Neural crest cell (in vitro differentiated cells): Measurements from ENCODE around the gene MAGOHB. TPM values are rescaled to one million over a fixed set of nuclear protein-coding genes. Genes with fewer than 3 reads are reported as not detected.
A peak's percentile ranks its signal among the peaks of the same experiment; 100 is the strongest.

Experiments
- DNase-seq: peaks from one replicate; pipeline ENCODE4 v3.0.0; 2021; ENCODE audit warnings: low read depth, mixed read lengths, low spot score
- H3K27ac Mint-ChIP-seq: one replicate; pipeline ENCODE4 v1.8.0; 2021; ENCODE audit warnings: mild to moderate bottlenecking, mixed read lengths; ENCODE audit not compliant: unreplicated experiment
- H3K27me3 Mint-ChIP-seq: 2 replicates; pipeline ENCODE4 v1.8.0; 2021; ENCODE audit warnings: low read depth, mild to moderate bottlenecking, mixed read lengths
- H3K36me3 Mint-ChIP-seq: 2 replicates; pipeline ENCODE4 v1.8.0; 2021; ENCODE audit warnings: low read depth, mild to moderate bottlenecking, mixed read lengths
- H3K4me1 Mint-ChIP-seq: 2 replicates; pipeline ENCODE4 v1.8.0; 2021; ENCODE audit warnings: mixed read lengths
- H3K4me3 Mint-ChIP-seq: one replicate; pipeline ENCODE4 v1.8.0; 2021; ENCODE audit warnings: mild to moderate bottlenecking, mixed read lengths
- H3K9me3 Mint-ChIP-seq: 2 replicates; pipeline ENCODE4 v1.8.0; 2021; ENCODE audit warnings: mixed read lengths
- CTCF ChIP-seq: fragments of 200-600 bp; sonication (generic); conservative IDR thresholded peaks from 2 replicates; pipeline ENCODE4 v1.5.0; 2021; ENCODE audit warnings: antibody characterized with exemption, mild to moderate bottlenecking
- total RNA-seq: library from RNA; stranded (reverse); gene quantifications from 2 replicates; pipeline ENCODE4 v1.2.1, GENCODE V29; 2021

The MAGOHB gene
- total RNA-seq, 1 donor from 2014 or later = 56.5 TPM

DNA sequence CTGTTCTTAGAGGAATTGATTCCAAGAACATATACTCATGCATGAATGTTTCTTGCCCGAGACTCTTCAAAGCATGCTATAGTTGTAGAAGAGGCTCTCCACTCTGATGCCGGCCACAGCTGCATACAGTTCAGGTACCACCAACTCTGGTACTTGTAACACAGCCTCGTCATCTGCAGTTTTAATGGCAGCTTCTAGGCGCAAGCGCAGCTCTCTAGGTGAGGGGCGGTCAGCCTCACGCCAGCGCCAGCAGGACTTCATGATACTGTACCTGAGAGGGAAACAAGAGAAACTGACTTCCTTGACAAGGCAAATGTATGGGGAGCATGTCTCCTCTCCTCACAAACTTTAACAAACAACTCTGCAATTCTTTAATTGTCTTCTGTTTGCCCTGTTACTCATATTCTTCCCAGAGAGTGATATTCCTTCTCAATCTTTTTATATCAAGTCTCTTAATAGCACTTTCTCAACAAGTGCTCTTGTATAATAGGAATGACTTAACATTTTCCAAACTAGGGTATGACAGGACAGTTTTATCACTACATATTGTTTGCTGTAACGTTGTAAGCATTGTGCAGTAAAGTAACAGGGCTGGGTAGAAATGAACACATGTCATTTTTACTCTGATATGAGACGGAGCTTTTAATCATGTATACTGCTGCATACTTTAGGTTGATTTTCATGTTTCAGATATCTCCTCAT lies 6.8 kb upstream of the MAGOHB start:
- H3K36me3 Mint-ChIP-seq = no peaks in the 10 kb centered on the region
- H3K4me3 Mint-ChIP-seq = no peak overlapping the region
- no peak for TF ChIP-seq CTCF
- H3K9me3 Mint-ChIP-seq = no peaks in the 10 kb centered on the region
- DNase-seq = no peak
- no peaks in the 10 kb centered on the region for H3K4me1 Mint-ChIP-seq
- no peak overlapping the region for H3K27ac Mint-ChIP-seq
- H3K27me3 Mint-ChIP-seq = peaks cover 67% of the 10 kb centered on the region

GRCh38 chr12:10618338-10618987 lies 5.1 kb upstream of the MAGOHB start:
- no peak overlapping the region for H3K27ac Mint-ChIP-seq
- peaks cover 65% of the 10 kb centered on the region for H3K27me3 Mint-ChIP-seq
- H3K9me3 Mint-ChIP-seq = no peaks in the 10 kb centered on the region
- peaks cover 7% of the 10 kb centered on the region for H3K4me1 Mint-ChIP-seq
- peak overlapping the region; percentile 35 for H3K4me3 Mint-ChIP-seq
- no peak for TF ChIP-seq CTCF
- H3K36me3 Mint-ChIP-seq = no peaks in the 10 kb centered on the region
- no peak for DNase-seq

DNA sequence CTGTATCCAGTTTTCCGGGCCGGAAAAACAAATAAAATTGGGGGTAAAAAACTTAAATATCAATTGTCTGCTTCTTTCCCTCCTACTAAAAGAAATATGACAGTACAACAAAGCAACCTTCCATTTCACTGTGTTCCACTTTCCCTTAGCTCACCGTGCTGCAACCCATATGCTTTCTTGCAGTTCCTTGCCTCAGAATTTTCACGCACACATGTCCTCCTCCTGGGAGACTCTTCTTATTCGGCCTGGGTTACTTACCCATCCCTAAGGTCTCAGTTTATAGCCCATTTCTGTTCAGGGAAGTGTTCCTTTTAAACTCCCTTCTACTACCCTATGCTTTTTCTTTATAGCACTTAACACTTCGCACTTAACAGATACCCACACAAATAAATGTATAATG lies 4.5 kb upstream of the MAGOHB start:
- H3K4me3 Mint-ChIP-seq = peak overlapping the region; percentile 35
- H3K27me3 Mint-ChIP-seq = peaks cover 66% of the 10 kb centered on the region
- H3K9me3 Mint-ChIP-seq = no peaks in the 10 kb centered on the region
- TF ChIP-seq CTCF = no peak
- no peak for DNase-seq
- H3K27ac Mint-ChIP-seq = no peak overlapping the region
- peaks cover 2% of the 10 kb centered on the region for H3K36me3 Mint-ChIP-seq
- peaks cover 12% of the 10 kb centered on the region for H3K4me1 Mint-ChIP-seq

DNA sequence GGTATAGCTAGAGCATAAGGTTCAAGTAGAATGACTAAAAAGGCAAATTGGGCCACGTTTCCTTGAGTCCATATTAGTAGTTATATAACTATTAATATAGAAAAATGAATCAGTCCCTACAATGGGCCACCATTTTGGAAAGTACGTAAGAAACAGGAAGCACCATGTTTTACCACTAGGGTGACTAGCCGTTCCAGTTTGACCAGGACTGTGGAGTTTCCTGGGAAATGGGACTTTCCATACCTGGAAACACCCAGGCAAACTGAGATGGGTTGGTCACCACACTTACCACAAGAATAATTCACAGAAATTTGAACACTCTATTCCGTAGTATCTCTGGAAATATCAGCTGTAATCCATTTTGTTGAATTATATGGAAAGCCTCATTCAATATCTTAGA lies 2.1 kb upstream of the MAGOHB start:
- peaks cover 42% of the 10 kb centered on the region for H3K27me3 Mint-ChIP-seq
- no peak overlapping the region for H3K27ac Mint-ChIP-seq
- H3K4me1 Mint-ChIP-seq = peaks cover 25% of the 10 kb centered on the region
- peak; percentile 26 for TF ChIP-seq CTCF
- DNase-seq = no peak
- H3K4me3 Mint-ChIP-seq = peak overlapping the region; percentile 81
- H3K9me3 Mint-ChIP-seq = no peaks in the 10 kb centered on the region
- peaks cover 2% of the 10 kb centered on the region for H3K36me3 Mint-ChIP-seq

DNA sequence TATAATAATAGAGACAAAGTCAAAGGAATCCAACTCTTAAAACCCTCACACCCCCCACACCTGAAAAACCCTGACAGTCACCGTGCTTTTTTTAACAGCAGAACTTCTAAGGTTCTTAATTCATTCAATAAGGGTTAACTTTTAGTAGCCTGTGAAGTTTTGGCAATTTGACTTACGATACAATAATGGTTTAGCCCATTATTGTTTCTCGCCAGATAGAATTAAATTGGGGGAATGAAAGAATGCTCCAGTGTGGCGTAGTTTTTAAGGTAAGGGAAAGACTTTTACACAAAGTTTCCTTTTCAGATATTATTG lies 604 bp upstream of the MAGOHB start:
- no peak for DNase-seq
- no peak for TF ChIP-seq CTCF
- Mint-ChIP-seq H3K4me3 (peak overlapping the region; percentile 100), H3K4me1 (peaks cover 30% of the 10 kb centered on the region), H3K27me3 (peaks cover 27% of the 10 kb centered on the region), H3K9me3 (no peaks in the 10 kb centered on the region), H3K27ac (peak overlapping the region; percentile 100), H3K36me3 (peaks cover 5% of the 10 kb centered on the region)
